Thoracic aorta (tissue), 2 donors: ENCODE measurements around the gene CTXN2. TPM values are rescaled to one million over a fixed set of nuclear protein-coding genes. Genes with fewer than 3 reads are reported as not detected.

Experiments used
- ATAC-seq: fragments of 150-250 bp; one replicate; pipeline ENCODE4 v1.8.0; 2017; ENCODE audit warnings: low read depth; ENCODE audit not compliant: insufficient number of reproducible peaks, low FRiP score
- DNase-seq: peaks from one replicate; pipeline ENCODE4 v3.0.0-alpha.2; 2020; ENCODE audit warnings: low spot score
- H3K27ac ChIP-seq, 2 donors: fragments of 200-600 bp; sonication (generic); 1 replicate in 1 of 2; 2 replicates in 1 of 2; pipeline ENCODE4 v1.5.1; 2016; ENCODE audit warnings: mild to moderate bottlenecking in 2 of 2, moderate library complexity in 2 of 2
- H3K27me3 ChIP-seq: fragments of 200-600 bp; sonication (generic); replicated peaks from 2 replicates; pipeline ENCODE4 v1.6.0; 2016; ENCODE audit warnings: mild to moderate bottlenecking; ENCODE audit not compliant: insufficient read depth
- H3K36me3 ChIP-seq: fragments of 200-600 bp; sonication (generic); one replicate; pipeline ENCODE4 v1.5.1; 2016
- H3K4me1 ChIP-seq, 2 donors: fragments of 200-600 bp; sonication (generic); 1 replicate in 1 of 2; 2 replicates in 1 of 2; pipeline versions ENCODE4 v1.5.1 to v1.6.0; 2016; ENCODE audit warnings: low read depth in 2 of 2, mild to moderate bottlenecking in 1 of 2; ENCODE audit not compliant: control insufficient read depth in 1 of 2
- H3K4me3 ChIP-seq: fragments of 200-600 bp; sonication (generic); 2 replicates; pipeline ENCODE4 v1.5.1; 2016; ENCODE audit warnings: mild to moderate bottlenecking
- H3K9me3 ChIP-seq: fragments of 200-600 bp; sonication (generic); 2 replicates; pipeline ENCODE4 v1.5.1; 2016
- CTCF ChIP-seq: fragments of 200-600 bp; sonication (generic); IDR thresholded peaks from one replicate; pipeline ENCODE4 v1.5.1; 2019; ENCODE audit warnings: antibody characterized with exemption
- total RNA-seq, 2 donors: library from RNA; depleted of rRNA; stranded (reverse); fragments of >200 nt; gene quantifications; one replicate each; pipeline versions ENCODE4 v1.1.0 to v1.2.3, GENCODE V29; 2016

Gene CTXN2
- total RNA-seq, 2 donors from 2014 or later: not detected

GRCh38 chr15:48182749-48183148 is 8.7 kb upstream of the CTXN2 start:
- Histone ChIP-seq H3K27ac (no peak overlapping the region), H3K36me3 (no peaks in the 10 kb centered on the region), H3K4me3 (no peak overlapping the region), H3K9me3 (no peaks in the 10 kb centered on the region), H3K27me3 (no peaks in the 10 kb centered on the region), H3K4me1 (no peaks in the 10 kb centered on the region)
- no peak for ATAC-seq
- no peak for DNase-seq
- TF ChIP-seq CTCF: no peak

GRCh38 chr15:48185529-48185928 is 5.9 kb upstream of the CTXN2 start:
- Histone ChIP-seq H3K27ac (no peak overlapping the region), H3K4me1 (no peaks in the 10 kb centered on the region), H3K27me3 (no peaks in the 10 kb centered on the region), H3K9me3 (no peaks in the 10 kb centered on the region), H3K36me3 (no peaks in the 10 kb centered on the region), H3K4me3 (no peak overlapping the region)
- TF ChIP-seq CTCF: no peak
- DNase-seq (no peak), ATAC-seq (no peak)

GRCh38 chr15:48186271-48186670 is 5.2 kb upstream of the CTXN2 start:
- H3K4me1 ChIP-seq: no peaks in the 10 kb centered on the region
- H3K4me3 ChIP-seq: no peak overlapping the region
- H3K27ac ChIP-seq: no peak overlapping the region
- H3K36me3 ChIP-seq: no peaks in the 10 kb centered on the region
- no peak for TF ChIP-seq CTCF
- H3K27me3 ChIP-seq: no peaks in the 10 kb centered on the region
- H3K9me3 ChIP-seq: no peaks in the 10 kb centered on the region
- no peak for ATAC-seq
- DNase-seq: no peak

GRCh38 chr15:48190932-48191573 is 412 bp upstream of the CTXN2 start:
- Histone ChIP-seq H3K27me3 (no peaks in the 10 kb centered on the region), H3K36me3 (no peaks in the 10 kb centered on the region), H3K9me3 (no peaks in the 10 kb centered on the region), H3K4me1 (no peaks in the 10 kb centered on the region), H3K27ac (no peak overlapping the region), H3K4me3 (peak overlapping the region; percentile 2)
- ATAC-seq (no peak), DNase-seq (peak; percentile 7)
- TF ChIP-seq CTCF: no peak

GRCh38 chr15:48202068-48202467 is 10.6 kb downstream of the CTXN2 start:
- no peaks in the 10 kb centered on the region for H3K4me1 ChIP-seq
- TF ChIP-seq CTCF: no peak

More at GRCh38 chr15:48202068-48202467, 10.6 kb downstream of the CTXN2 start:
- no peaks in the 10 kb centered on the region for H3K27me3 ChIP-seq
- no peak overlapping the region for H3K27ac ChIP-seq
- H3K36me3 ChIP-seq: no peaks in the 10 kb centered on the region
- H3K4me3 ChIP-seq: no peak overlapping the region
- no peaks in the 10 kb centered on the region for H3K9me3 ChIP-seq
- DNase-seq: no peak
- ATAC-seq: no peak
